Medulla oblongata (tissue), 1 donor: ENCODE data around the gene TNRC18.
"Not testable (repeated sequence)": the region's sequence is repeated elsewhere in the genome, so short reads cannot be mapped to it uniquely, and the experiment has no call there.

Experiments
- DNase-seq: peaks from one replicate; pipeline ENCODE4 v3.0.0-alpha.2; 2015; ENCODE audit errors: extremely low spot score

TNRC18 gene

GRCh38 chr7:5423306-5423975 is at the start of gene TNRC18:
Gene TNRC18 (minus strand): TSS chr7:5423834. CDS start chr7:5421246, 2,588 bp downstream.
- DNase-seq = no peak

GRCh38 chr7:5472432-5473315 is 49.0 kb upstream of the TNRC18 start:
- DNase-seq = no peak

- not testable (repeated sequence) for DNase-seq
Measured at GRCh38 chr7:5471623-5472022, 48.0 kb upstream of the TNRC18 start.

GRCh38 chr7:5470816-5471215 is 47.2 kb upstream of the TNRC18 start:
- no peak for DNase-seq

GRCh38 chr7:5470167-5470532 is 46.5 kb upstream of the TNRC18 start:
- DNase-seq = no peak

GRCh38 chr7:5469375-5470166 is 45.9 kb upstream of the TNRC18 start:
- DNase-seq = no peak

- DNase-seq = no peak
Measured at GRCh38 chr7:5467645-5468044, 44.0 kb upstream of the TNRC18 start.

- no peak for DNase-seq
Measured at GRCh38 chr7:5466551-5466950, 42.9 kb upstream of the TNRC18 start.

- no peak for DNase-seq
Measured at GRCh38 chr7:5463031-5463430, 39.4 kb upstream of the TNRC18 start.

GRCh38 chr7:5462216-5462615 is 38.6 kb upstream of the TNRC18 start:
- no peak for DNase-seq

GRCh38 chr7:5458921-5459480 is 35.4 kb upstream of the TNRC18 start:
- no peak for DNase-seq

- no peak for DNase-seq
Measured at GRCh38 chr7:5457245-5457735, 33.7 kb upstream of the TNRC18 start.

GRCh38 chr7:5456409-5456808 is 32.8 kb upstream of the TNRC18 start:
- no peak for DNase-seq

- DNase-seq = no peak
Measured at GRCh38 chr7:5455581-5456219, 32.1 kb upstream of the TNRC18 start.

GRCh38 chr7:5455175-5455574 is 31.5 kb upstream of the TNRC18 start:
- no peak for DNase-seq

- no peak for DNase-seq
Measured at GRCh38 chr7:5454485-5454884, 30.9 kb upstream of the TNRC18 start.

GRCh38 chr7:5453566-5454075 is 30.0 kb upstream of the TNRC18 start:
- no peak for DNase-seq

GRCh38 chr7:5452937-5453540 is 29.4 kb upstream of the TNRC18 start:
- peak; percentile 25 for DNase-seq

GRCh38 chr7:5452470-5452899 is 28.9 kb upstream of the TNRC18 start:
- no peak for DNase-seq

GRCh38 chr7:5451391-5451790 is 27.8 kb upstream of the TNRC18 start:
- DNase-seq = no peak
